Skeletal muscle satellite cell (primary cell): ENCODE results near the gene AAMDC. TPM values are rescaled to one million over a fixed set of nuclear protein-coding genes. Genes with fewer than 3 reads are reported as not detected.
A peak's percentile ranks its signal among the peaks of the same experiment; 100 is the strongest.

Experiments used
- H3K27me3 ChIP-seq: 2 replicates; pipeline ENCODE4 v1.7.0; 2013; ENCODE audit warnings: low read length; ENCODE audit not compliant: control insufficient read depth, insufficient read depth
- H3K36me3 ChIP-seq: 2 replicates; pipeline ENCODE4 v1.7.0; 2013; ENCODE audit warnings: mild to moderate bottlenecking, control low read depth, low read length; ENCODE audit not compliant: insufficient read depth
- H3K4me1 ChIP-seq: 2 replicates; pipeline ENCODE4 v1.7.0; 2013; ENCODE audit warnings: low read length; ENCODE audit not compliant: control insufficient read depth, insufficient read depth
- H3K4me2 ChIP-seq: 2 replicates; pipeline ENCODE4 v1.7.0; 2013; ENCODE audit warnings: mild to moderate bottlenecking, low read length
- H3K4me3 ChIP-seq: 2 replicates; pipeline ENCODE4 v1.7.0; 2013; ENCODE audit warnings: low read length
- H3K9ac ChIP-seq: 2 replicates; pipeline ENCODE4 v1.7.0; 2013; ENCODE audit warnings: mild to moderate bottlenecking, low read depth, low read length, moderate library complexity
- H3K9me3 ChIP-seq: replicated peaks from 2 replicates; pipeline ENCODE4 v1.7.0; 2013; ENCODE audit warnings: mild to moderate bottlenecking, control low read depth, low read length
- total RNA-seq: library from RNA; depleted of rRNA; stranded (reverse); fragments of >200 nt; gene quantifications from 2 replicates; pipeline ENCODE4 v1.2.3, GENCODE V29; 2012; rRNA removed

Gene AAMDC
- total RNA-seq: 4.8 and 8.4 TPM in 2 replicates

- H3K9ac ChIP-seq: peak within 1 kb of the TSS; percentile 95
- no peaks in the 10 kb centered on the region for H3K9me3 ChIP-seq
- H3K4me1 ChIP-seq: peaks cover 23% of the 10 kb centered on the region
- no peaks in the 10 kb centered on the region for H3K27me3 ChIP-seq
- peak within 1 kb of the TSS; percentile 88 for H3K4me3 ChIP-seq
- peak within 1 kb of the TSS; percentile 94 for H3K4me2 ChIP-seq
- no peaks in the 10 kb centered on the region for H3K36me3 ChIP-seq
Measured at GRCh38 chr11:77820565-77821348, at the start of gene AAMDC, which contains the start of gene RSF1. TSS of gene AAMDC (plus strand) at chr11:77821144. CDS start at chr11:77842497, 21,353 bp downstream. TSS of gene RSF1 (minus strand) at chr11:77820722. CDS start at chr11:77820714, 8 bp downstream.

GRCh38 chr11:77775936-77776335 is 45.0 kb upstream of the AAMDC start:
- no peaks in the 10 kb centered on the region for H3K9me3 ChIP-seq
- no peaks in the 10 kb centered on the region for H3K27me3 ChIP-seq
- H3K4me1 ChIP-seq: no peaks in the 10 kb centered on the region
- no peak overlapping the region for H3K4me3 ChIP-seq
- no peak overlapping the region for H3K9ac ChIP-seq
- H3K4me2 ChIP-seq: no peak overlapping the region
- H3K36me3 ChIP-seq: no peaks in the 10 kb centered on the region

- no peak overlapping the region for H3K9ac ChIP-seq
- no peak overlapping the region for H3K4me2 ChIP-seq
- H3K9me3 ChIP-seq: no peaks in the 10 kb centered on the region
- no peak overlapping the region for H3K4me3 ChIP-seq
- no peaks in the 10 kb centered on the region for H3K36me3 ChIP-seq
- no peaks in the 10 kb centered on the region for H3K27me3 ChIP-seq
- H3K4me1 ChIP-seq: no peaks in the 10 kb centered on the region
Measured at GRCh38 chr11:77776455-77776854, 44.5 kb upstream of the AAMDC start.

- Histone ChIP-seq H3K4me2 (no peak overlapping the region), H3K9ac (no peak overlapping the region), H3K9me3 (no peaks in the 10 kb centered on the region), H3K4me3 (no peak overlapping the region), H3K36me3 (no peaks in the 10 kb centered on the region), H3K4me1 (no peaks in the 10 kb centered on the region), H3K27me3 (no peaks in the 10 kb centered on the region)
Measured at GRCh38 chr11:77778118-77778517, 42.8 kb upstream of the AAMDC start.

- Histone ChIP-seq H3K27me3 (no peaks in the 10 kb centered on the region), H3K36me3 (no peaks in the 10 kb centered on the region), H3K9ac (no peak overlapping the region), H3K4me1 (no peaks in the 10 kb centered on the region), H3K9me3 (no peaks in the 10 kb centered on the region), H3K4me2 (no peak overlapping the region), H3K4me3 (no peak overlapping the region)
Measured at GRCh38 chr11:77778549-77778948, 42.4 kb upstream of the AAMDC start.

GRCh38 chr11:77779935-77780334 is 41.0 kb upstream of the AAMDC start:
- Histone ChIP-seq H3K4me1 (no peaks in the 10 kb centered on the region), H3K4me3 (no peak overlapping the region), H3K9ac (no peak overlapping the region), H3K36me3 (no peaks in the 10 kb centered on the region), H3K4me2 (no peak overlapping the region), H3K27me3 (no peaks in the 10 kb centered on the region), H3K9me3 (no peaks in the 10 kb centered on the region)

- no peak overlapping the region for H3K9ac ChIP-seq
- H3K9me3 ChIP-seq: no peaks in the 10 kb centered on the region
- no peak overlapping the region for H3K4me3 ChIP-seq
- no peaks in the 10 kb centered on the region for H3K27me3 ChIP-seq
- H3K4me1 ChIP-seq: no peaks in the 10 kb centered on the region
- no peak overlapping the region for H3K4me2 ChIP-seq
- no peaks in the 10 kb centered on the region for H3K36me3 ChIP-seq
Measured at GRCh38 chr11:77783025-77783424, 37.9 kb upstream of the AAMDC start.

- Histone ChIP-seq H3K9me3 (no peaks in the 10 kb centered on the region), H3K4me2 (no peak overlapping the region), H3K4me1 (no peaks in the 10 kb centered on the region), H3K27me3 (no peaks in the 10 kb centered on the region), H3K9ac (no peak overlapping the region), H3K4me3 (no peak overlapping the region), H3K36me3 (no peaks in the 10 kb centered on the region)
Measured at GRCh38 chr11:77784572-77784971, 36.4 kb upstream of the AAMDC start.

GRCh38 chr11:77789061-77789730 is 31.7 kb upstream of the AAMDC start:
- H3K4me2 ChIP-seq: no peak overlapping the region
- no peak overlapping the region for H3K9ac ChIP-seq
- no peaks in the 10 kb centered on the region for H3K27me3 ChIP-seq
- H3K36me3 ChIP-seq: no peaks in the 10 kb centered on the region
- H3K4me1 ChIP-seq: no peaks in the 10 kb centered on the region
- no peak overlapping the region for H3K4me3 ChIP-seq
- H3K9me3 ChIP-seq: no peaks in the 10 kb centered on the region

- Histone ChIP-seq H3K9ac (no peak overlapping the region), H3K4me1 (no peaks in the 10 kb centered on the region), H3K4me2 (no peak overlapping the region), H3K27me3 (no peaks in the 10 kb centered on the region), H3K4me3 (no peak overlapping the region), H3K9me3 (no peaks in the 10 kb centered on the region), H3K36me3 (no peaks in the 10 kb centered on the region)
Measured at GRCh38 chr11:77789731-77790476, 31.0 kb upstream of the AAMDC start.

- Histone ChIP-seq H3K9ac (no peak overlapping the region), H3K36me3 (no peaks in the 10 kb centered on the region), H3K4me1 (no peaks in the 10 kb centered on the region), H3K27me3 (no peaks in the 10 kb centered on the region), H3K4me2 (no peak overlapping the region), H3K9me3 (no peaks in the 10 kb centered on the region), H3K4me3 (no peak overlapping the region)
Measured at GRCh38 chr11:77791301-77791700, 29.6 kb upstream of the AAMDC start.
